PC-3 (cell line): ENCODE results near the gene TNP2. TPM values are rescaled to one million over a fixed set of nuclear protein-coding genes. Genes with fewer than 3 reads are reported as not detected.

ENCODE experiments used
- ATAC-seq: fragments of 200-7000 bp; cut with Tn5 transposase; 2 replicates; pipeline ENCODE4 v1.9.1; 2020; ENCODE audit warnings: mild to moderate bottlenecking, moderate library complexity
- BruUV-seq: library from RNA; stranded (reverse); fragments of 400-500 nt; replicated peaks from 2 replicates; lab custom pipeline; 2021; lab: Mats Ljungman, UMichigan
- CTCF ChIA-PET: fragments of 300-600 bp; sonication (Branson Sonifier 250); formaldehyde crosslinking; loops from one replicate; lab custom pipeline; 2022; ENCODE audit warnings: antibody characterized with exemption; lab: Charles Lee
- POLR2A ChIA-PET: fragments of 300-600 bp; sonication (Branson Sonifier 250); formaldehyde crosslinking; loops from one replicate; lab custom pipeline; 2022; ENCODE audit warnings: antibody characterized with exemption; ENCODE audit not compliant: unreplicated experiment; lab: Charles Lee
- DNase-seq: peaks from one replicate; pipeline ENCODE4 v3.0.0-alpha.2; 2015
- H2AFZ ChIP-seq: fragments of 300-600 bp; sonication (generic); 2 replicates; pipeline ENCODE4 v1.6.0; 2016; ENCODE audit warnings: antibody characterized with exemption, low read length
- H3F3A ChIP-seq: fragments of 300-600 bp; sonication (generic); one replicate; pipeline ENCODE4 v1.6.0; 2017; ENCODE audit warnings: antibody characterized with exemption, low read length, control low read depth, mild to moderate bottlenecking; ENCODE audit not compliant: unreplicated experiment
- H3K27ac ChIP-seq: fragments of 300-600 bp; sonication (generic); 2 replicates; pipeline ENCODE4 v1.5.1; 2016; ENCODE audit warnings: mild to moderate bottlenecking, low read length
- H3K27me3 ChIP-seq: fragments of 300-600 bp; sonication (generic); 2 replicates; pipeline ENCODE4 v1.6.1; 2016; ENCODE audit warnings: low read length, mixed read lengths
- H3K36me3 ChIP-seq: fragments of 300-600 bp; sonication (generic); 2 replicates; pipeline ENCODE4 v1.6.1; 2016; ENCODE audit warnings: low read depth, mixed run types, low read length, mixed read lengths
- H3K4me1 ChIP-seq: fragments of 300-600 bp; sonication (generic); 2 replicates; pipeline ENCODE4 v1.5.1; 2016; ENCODE audit warnings: low read length; ENCODE audit not compliant: insufficient read depth
- H3K4me2 ChIP-seq: fragments of 300-600 bp; sonication (generic); 2 replicates; pipeline ENCODE4 v1.6.0; 2016; ENCODE audit warnings: low read length
- H3K4me3 ChIP-seq: fragments of 300-600 bp; sonication (generic); 2 replicates; pipeline ENCODE4 v1.5.1; 2016; ENCODE audit warnings: mild to moderate bottlenecking, low read length, mixed read lengths
- H3K79me2 ChIP-seq: fragments of 300-600 bp; sonication (generic); 2 replicates; pipeline ENCODE4 v1.6.1; 2017; ENCODE audit warnings: low read length, mixed read lengths
- H3K9ac ChIP-seq: fragments of 300-600 bp; sonication (generic); 2 replicates; pipeline ENCODE4 v1.6.0; 2016; ENCODE audit warnings: mild to moderate bottlenecking, low read length
- H3K9me2 ChIP-seq: fragments of 300-600 bp; sonication (generic); replicated peaks from 2 replicates; pipeline ENCODE4 v1.6.1; 2016; ENCODE audit warnings: mixed run types, low read length, mixed read lengths
- H3K9me3 ChIP-seq: fragments of 300-600 bp; sonication (generic); 2 replicates; pipeline ENCODE4 v1.6.1; 2016; ENCODE audit warnings: low read length, mixed read lengths
- H4K20me1 ChIP-seq: fragments of 300-600 bp; sonication (generic); 2 replicates; pipeline ENCODE4 v1.6.1; 2016; ENCODE audit warnings: low read length, mixed read lengths
- CTCF ChIP-seq: fragments of 300-600 bp; sonication (generic); conservative IDR thresholded peaks from 2 replicates; pipeline ENCODE4 v1.5.1; 2017; ENCODE audit warnings: antibody characterized with exemption, low read depth, mild to moderate bottlenecking, low read length
- EZH2 ChIP-seq: fragments of 300-600 bp; sonication (generic); IDR thresholded peaks from one replicate; pipeline ENCODE4 v1.6.1; 2017; ENCODE audit warnings: antibody characterized with exemption, mild to moderate bottlenecking, low read length; ENCODE audit not compliant: unreplicated experiment
- EZH2phosphoT487 ChIP-seq: fragments of 300-600 bp; sonication (generic); IDR thresholded peaks from 2 replicates; pipeline ENCODE4 v1.6.1; 2018; ENCODE audit warnings: mild to moderate bottlenecking, antibody characterized with exemption, low read length, borderline replicate concordance
- intact Hi-C: fragments of 100-400 bp; cut with micrococcal nuclease; formaldehyde crosslinking; loops from 2 replicates; pipeline ENCODE4 v1.9.0; 2023
- total RNA-seq: library from RNA; depleted of rRNA; stranded (reverse); fragments of >200 nt; gene quantifications from 2 replicates; pipeline ENCODE4 v1.2.3, GENCODE V29; 2014

Gene TNP2
- total RNA-seq, 1 experiment from 2014 or later, result not detected

GRCh38 chr16:11303405-11304138 is 34.4 kb upstream of the TNP2 start:
- Histone ChIP-seq H4K20me1 (no peaks in the 10 kb centered on the region), H3K27ac (no peak overlapping the region), H3K4me1 (no peaks in the 10 kb centered on the region; the same call in 1 of the 2 replicates), H3K4me2 (peak overlapping the region; percentile 65), H3F3A (no peaks in the 10 kb centered on the region), H3K9me2 (no peaks in the 10 kb centered on the region), H3K79me2 (no peaks in the 10 kb centered on the region), H3K36me3 (no peaks in the 10 kb centered on the region), H3K4me3 (0 out of 2 replicates have a peak overlapping the region, but pooled peaks have one; percentile 43), H3K9ac (no peak overlapping the region), H3K9me3 (no peaks in the 10 kb centered on the region), H3K27me3 (no peaks in the 10 kb centered on the region), H2AFZ (peak overlapping the region; percentile 55)
- POLR2A ChIA-PET, result no interaction called here
- CTCF ChIA-PET, result no interaction called here
- DNase-seq, result peak; percentile 56
- BruUV-seq, result no TSS peak
- intact Hi-C loops, result no loop called here
- ATAC-seq, result peak; percentile 45; the same call in 1 of the 2 replicates
- TF ChIP-seq EZH2phosphoT487, result no peak
- TF ChIP-seq CTCF, result no peak
- no peak for TF ChIP-seq EZH2

GRCh38 chr16:11302977-11303376 is 33.9 kb upstream of the TNP2 start:
- Histone ChIP-seq H3K79me2 (no peaks in the 10 kb centered on the region), H3K36me3 (no peaks in the 10 kb centered on the region), H3K9ac (no peak overlapping the region), H3K9me3 (no peaks in the 10 kb centered on the region), H3K4me1 (no peaks in the 10 kb centered on the region; the same call in 1 of the 2 replicates), H3K27ac (no peak overlapping the region), H4K20me1 (no peaks in the 10 kb centered on the region), H2AFZ (peak overlapping the region; percentile 55), H3K4me3 (no peak overlapping the region), H3K9me2 (no peaks in the 10 kb centered on the region), H3F3A (no peaks in the 10 kb centered on the region), H3K27me3 (no peaks in the 10 kb centered on the region), H3K4me2 (peak overlapping the region; percentile 65; the same call in 1 of the 2 replicates)
- intact Hi-C loops, result no loop called here
- no TSS peak for BruUV-seq
- ATAC-seq (no peak), DNase-seq (no peak)
- no peak for TF ChIP-seq EZH2phosphoT487
- ChIA-PET POLR2A (no interaction called here), CTCF (no interaction called here)

- Histone ChIP-seq H3K9me2 (no peaks in the 10 kb centered on the region), H3K9ac (no peak overlapping the region), H4K20me1 (no peaks in the 10 kb centered on the region), H3K4me1 (no peaks in the 10 kb centered on the region; the same call in 1 of the 2 replicates), H3K4me2 (no peak overlapping the region), H3K79me2 (no peaks in the 10 kb centered on the region), H3F3A (no peaks in the 10 kb centered on the region), H3K27ac (no peak overlapping the region), H3K36me3 (no peaks in the 10 kb centered on the region), H2AFZ (no peak overlapping the region), H3K9me3 (no peaks in the 10 kb centered on the region), H3K27me3 (no peaks in the 10 kb centered on the region), H3K4me3 (no peak overlapping the region)
- ChIA-PET POLR2A (no interaction called here), CTCF (no interaction called here)
- intact Hi-C loops, result no loop called here
- DNase-seq, result no peak
- no peak for ATAC-seq
- TF ChIP-seq EZH2phosphoT487 (no peak), EZH2 (no peak), CTCF (no peak)
- no TSS peak for BruUV-seq
Observed at GRCh38 chr16:11301645-11302501, 32.7 kb upstream of the TNP2 start.
